SJSA1 (cell line): ENCODE results near the gene KDM4C. TPM values are rescaled to one million over a fixed set of nuclear protein-coding genes. Genes with fewer than 3 reads are reported as not detected.
A peak's percentile ranks its signal among the peaks of the same experiment; 100 is the strongest.
"Not testable (repeated sequence)": the region's sequence is repeated elsewhere in the genome, so short reads cannot be mapped to it uniquely, and the experiment has no call there.

ENCODE experiments used
- DNase-seq, 2 experiments: peaks; one replicate each; pipeline ENCODE4 v3.0.0-alpha.2; 2015 to 2020; ENCODE audit warnings: low spot score in 2 of 2, low read depth in 1 of 2
- H3K27ac ChIP-seq: fragments of 250-450 bp; sonication (Bioruptor Pico); 2 replicates; pipeline ENCODE4 v1.5.1; 2020; ENCODE audit warnings: mild to moderate bottlenecking, moderate library complexity
- H3K27me3 ChIP-seq: fragments of 250-450 bp; sonication (Bioruptor Pico); replicated peaks from 2 replicates; pipeline ENCODE4 v1.5.1; 2020; ENCODE audit warnings: mild to moderate bottlenecking, moderate library complexity
- H3K36me3 ChIP-seq: fragments of 250-450 bp; sonication (Bioruptor Pico); 2 replicates; pipeline ENCODE4 v1.5.1; 2020; ENCODE audit warnings: mild to moderate bottlenecking
- H3K4me1 ChIP-seq: fragments of 250-450 bp; sonication (Bioruptor Pico); replicated peaks from 2 replicates; pipeline ENCODE4 v1.6.1; 2021; ENCODE audit warnings: mild to moderate bottlenecking
- H3K4me3 ChIP-seq: fragments of 250-450 bp; sonication (Bioruptor Pico); 2 replicates; pipeline ENCODE4 v1.5.1; 2020; ENCODE audit warnings: mild to moderate bottlenecking
- H3K9me3 ChIP-seq: fragments of 250-450 bp; sonication (Bioruptor Pico); replicated peaks from 2 replicates; pipeline ENCODE4 v1.5.1; 2020; ENCODE audit warnings: mild to moderate bottlenecking
- total RNA-seq: library from RNA; depleted of rRNA; stranded (reverse); fragments of >200 nt; shearing (Covaris generic); gene quantifications from 2 replicates; pipeline ENCODE4 v1.2.3, GENCODE V29; 2014; rRNA removed

KDM4C gene
- total RNA-seq, result 3.4 and 5.1 TPM in 2 replicates

- peak within 1 kb of the TSS; percentile 59 for H3K27ac ChIP-seq
- DNase-seq, result peak; percentile 76 to 83
Observed at GRCh38 chr9:6757456-6758247, at the start of gene KDM4C. Gene KDM4C, plus strand, starts transcription at chr9:6757973. Its CDS starts 35,016 bp downstream, at chr9:6792989.

GRCh38 chr9:6708732-6709131, 49.0 kb upstream of the KDM4C start:
- Histone ChIP-seq H3K27ac (no peak overlapping the region), H3K27me3 (no peaks in the 10 kb centered on the region), H3K4me1 (no peaks in the 10 kb centered on the region), H3K9me3 (no peaks in the 10 kb centered on the region), H3K36me3 (no peaks in the 10 kb centered on the region), H3K4me3 (no peak overlapping the region)
- no peak for DNase-seq

More at GRCh38 chr9:6757456-6758247, at the start of gene KDM4C:
- H3K36me3 ChIP-seq, result no peaks in the 10 kb centered on the region
- no peaks in the 10 kb centered on the region for H3K4me1 ChIP-seq
- no peaks in the 10 kb centered on the region for H3K9me3 ChIP-seq
- H3K4me3 ChIP-seq, result peak within 1 kb of the TSS; percentile 59
- no peaks in the 10 kb centered on the region for H3K27me3 ChIP-seq

DNA sequence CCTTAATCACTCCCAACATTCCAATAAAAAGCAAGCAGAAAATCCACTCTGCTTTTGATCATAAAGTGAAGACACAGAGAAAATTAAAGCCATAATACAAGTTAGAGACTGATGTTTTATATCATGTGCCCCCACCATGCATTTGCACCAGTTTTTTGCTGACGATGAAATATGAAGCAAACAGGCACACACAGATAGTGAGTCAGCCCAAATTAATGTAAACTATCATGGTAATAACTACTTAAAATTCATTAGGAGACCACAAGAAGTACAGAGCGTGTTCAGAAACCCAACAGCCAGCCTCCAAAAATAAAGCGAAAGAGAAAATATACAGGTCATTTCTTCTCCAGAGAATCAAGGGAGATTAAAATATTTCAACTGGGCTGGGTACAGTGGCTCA, 46.4 kb upstream of the KDM4C start:
- Histone ChIP-seq H3K36me3 (no peaks in the 10 kb centered on the region), H3K4me1 (no peaks in the 10 kb centered on the region), H3K27ac (no peak overlapping the region), H3K27me3 (no peaks in the 10 kb centered on the region), H3K9me3 (no peaks in the 10 kb centered on the region), H3K4me3 (no peak overlapping the region)
- DNase-seq, result no peak

GRCh38 chr9:6712041-6712440, 45.7 kb upstream of the KDM4C start:
- no peak overlapping the region for H3K4me3 ChIP-seq
- H3K27me3 ChIP-seq, result no peaks in the 10 kb centered on the region
- no peak overlapping the region for H3K27ac ChIP-seq
- no peaks in the 10 kb centered on the region for H3K36me3 ChIP-seq
- DNase-seq, result no peak
- H3K9me3 ChIP-seq, result no peaks in the 10 kb centered on the region
- H3K4me1 ChIP-seq, result no peaks in the 10 kb centered on the region

- no peak overlapping the region for H3K27ac ChIP-seq
- DNase-seq, result no peak
- H3K36me3 ChIP-seq, result no peaks in the 10 kb centered on the region
- H3K4me3 ChIP-seq, result no peak overlapping the region
- no peaks in the 10 kb centered on the region for H3K27me3 ChIP-seq
- no peaks in the 10 kb centered on the region for H3K9me3 ChIP-seq
- H3K4me1 ChIP-seq, result no peaks in the 10 kb centered on the region
Observed at GRCh38 chr9:6714176-6714575, 43.6 kb upstream of the KDM4C start.

- H3K27me3 ChIP-seq, DNase-seq, H3K9me3 ChIP-seq, H3K4me1 ChIP-seq, H3K36me3 ChIP-seq, H3K4me3 ChIP-seq, H3K27ac ChIP-seq: not testable (repeated sequence)
Observed at GRCh38 chr9:6715153-6715754, 42.5 kb upstream of the KDM4C start.

GRCh38 chr9:6715755-6716643, 41.8 kb upstream of the KDM4C start:
- Histone ChIP-seq H3K4me3 (no peak overlapping the region), H3K9me3 (no peaks in the 10 kb centered on the region), H3K27ac (no peak overlapping the region), H3K27me3 (no peaks in the 10 kb centered on the region), H3K4me1 (no peaks in the 10 kb centered on the region), H3K36me3 (no peaks in the 10 kb centered on the region)
- no peak for DNase-seq

DNA sequence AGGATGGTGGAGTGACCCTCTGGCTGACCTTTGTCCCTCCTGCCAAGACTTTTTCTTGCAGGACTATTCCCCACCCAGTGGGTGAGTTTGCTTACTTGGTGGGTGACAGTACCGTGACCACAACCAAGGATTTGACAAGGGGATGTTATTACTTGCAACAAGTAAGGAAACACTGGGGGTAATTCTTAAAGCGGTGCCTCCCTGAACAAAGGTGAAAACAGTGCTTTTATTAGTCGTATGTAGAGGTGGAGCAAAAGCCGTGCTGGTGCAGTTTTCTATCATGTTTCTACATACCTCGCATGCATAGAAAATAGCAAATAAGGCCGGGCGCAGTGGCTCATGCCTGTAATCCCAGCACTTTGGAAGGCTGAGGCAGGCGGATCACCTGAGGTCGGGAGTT, 41.0 kb upstream of the KDM4C start:
- no peak for DNase-seq
- Histone ChIP-seq H3K9me3 (no peaks in the 10 kb centered on the region), H3K27me3 (no peaks in the 10 kb centered on the region), H3K4me1 (no peaks in the 10 kb centered on the region), H3K4me3 (no peak overlapping the region), H3K27ac (no peak overlapping the region), H3K36me3 (no peaks in the 10 kb centered on the region)

GRCh38 chr9:6723881-6724420, 33.8 kb upstream of the KDM4C start:
- no peaks in the 10 kb centered on the region for H3K27me3 ChIP-seq
- no peaks in the 10 kb centered on the region for H3K9me3 ChIP-seq
- no peak overlapping the region for H3K27ac ChIP-seq
- H3K36me3 ChIP-seq, result no peaks in the 10 kb centered on the region
- no peak for DNase-seq
- H3K4me1 ChIP-seq, result no peaks in the 10 kb centered on the region
- no peak overlapping the region for H3K4me3 ChIP-seq

- Histone ChIP-seq H3K36me3 (no peaks in the 10 kb centered on the region), H3K4me3 (no peak overlapping the region), H3K27me3 (no peaks in the 10 kb centered on the region), H3K4me1 (no peaks in the 10 kb centered on the region), H3K27ac (no peak overlapping the region), H3K9me3 (no peaks in the 10 kb centered on the region)
- no peak for DNase-seq
Observed at GRCh38 chr9:6733257-6733656, 24.5 kb upstream of the KDM4C start.

- Histone ChIP-seq H3K9me3 (no peaks in the 10 kb centered on the region), H3K4me3 (no peak overlapping the region), H3K36me3 (no peaks in the 10 kb centered on the region), H3K4me1 (no peaks in the 10 kb centered on the region), H3K27me3 (no peaks in the 10 kb centered on the region), H3K27ac (no peak overlapping the region)
- no peak for DNase-seq
Observed at GRCh38 chr9:6733831-6734230, 23.9 kb upstream of the KDM4C start.

GRCh38 chr9:6735422-6735821, 22.4 kb upstream of the KDM4C start:
- H3K27ac ChIP-seq, result no peak overlapping the region
- no peak overlapping the region for H3K4me3 ChIP-seq
- no peaks in the 10 kb centered on the region for H3K27me3 ChIP-seq
- H3K4me1 ChIP-seq, result no peaks in the 10 kb centered on the region
- no peak for DNase-seq
- H3K9me3 ChIP-seq, result no peaks in the 10 kb centered on the region
- no peaks in the 10 kb centered on the region for H3K36me3 ChIP-seq

- H3K4me1 ChIP-seq, result no peaks in the 10 kb centered on the region
- H3K36me3 ChIP-seq, result no peaks in the 10 kb centered on the region
- DNase-seq, result no peak
- H3K27me3 ChIP-seq, result no peaks in the 10 kb centered on the region
- H3K4me3 ChIP-seq, result no peak overlapping the region
- no peak overlapping the region for H3K27ac ChIP-seq
- H3K9me3 ChIP-seq, result no peaks in the 10 kb centered on the region
Observed at GRCh38 chr9:6739218-6739617, 18.6 kb upstream of the KDM4C start.

- not testable (repeated sequence) for H3K4me1 ChIP-seq, DNase-seq, H3K27ac ChIP-seq
Observed at GRCh38 chr9:6748861-6749260, 8.9 kb upstream of the KDM4C start.

More at GRCh38 chr9:6748861-6749260, 8.9 kb upstream of the KDM4C start:
- H3K9me3 ChIP-seq, H3K36me3 ChIP-seq, H3K4me3 ChIP-seq, H3K27me3 ChIP-seq: not testable (repeated sequence)
